Activated T-cell treated with anti-CD3 and anti-CD28 coated beads for 4 hours (primary cell): Measurements from ENCODE around the gene ADGRL1.
"Not testable (repeated sequence)": the region's sequence is repeated elsewhere in the genome, so short reads cannot be mapped to it uniquely, and the experiment has no call there.

Source experiments
- DNase-seq: peaks from one replicate; pipeline ENCODE4 v3.0.0-alpha.2; 2020

ADGRL1 gene

GRCh38 chr19:14205452-14206287 is at the start of gene ADGRL1:
ADGRL1 (minus strand) TSS chr19:14206169; CDS start chr19:14183602, 22,567 bp downstream.
- not testable (repeated sequence) for DNase-seq

DNA sequence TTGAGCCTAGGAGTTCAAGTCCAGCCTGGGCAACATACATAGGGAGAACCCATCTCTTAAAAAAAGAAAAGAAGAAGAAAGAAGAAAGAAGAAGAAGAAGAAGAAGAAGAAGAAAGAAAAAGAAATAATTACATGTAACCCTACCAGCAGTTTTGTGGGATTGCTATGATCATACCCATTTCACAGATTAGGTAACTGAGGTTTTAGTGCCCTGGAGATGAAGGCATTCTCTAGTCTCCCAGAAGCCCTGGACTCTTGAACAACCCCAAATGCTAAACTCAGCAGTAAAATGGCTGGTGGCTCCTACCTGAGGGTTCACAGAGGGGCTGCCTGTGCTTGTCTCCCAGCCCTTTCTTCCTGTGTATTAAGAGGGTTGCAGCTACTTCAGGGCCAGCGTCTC is 49.3 kb upstream of the ADGRL1 start:
- not testable (repeated sequence) for DNase-seq

DNA sequence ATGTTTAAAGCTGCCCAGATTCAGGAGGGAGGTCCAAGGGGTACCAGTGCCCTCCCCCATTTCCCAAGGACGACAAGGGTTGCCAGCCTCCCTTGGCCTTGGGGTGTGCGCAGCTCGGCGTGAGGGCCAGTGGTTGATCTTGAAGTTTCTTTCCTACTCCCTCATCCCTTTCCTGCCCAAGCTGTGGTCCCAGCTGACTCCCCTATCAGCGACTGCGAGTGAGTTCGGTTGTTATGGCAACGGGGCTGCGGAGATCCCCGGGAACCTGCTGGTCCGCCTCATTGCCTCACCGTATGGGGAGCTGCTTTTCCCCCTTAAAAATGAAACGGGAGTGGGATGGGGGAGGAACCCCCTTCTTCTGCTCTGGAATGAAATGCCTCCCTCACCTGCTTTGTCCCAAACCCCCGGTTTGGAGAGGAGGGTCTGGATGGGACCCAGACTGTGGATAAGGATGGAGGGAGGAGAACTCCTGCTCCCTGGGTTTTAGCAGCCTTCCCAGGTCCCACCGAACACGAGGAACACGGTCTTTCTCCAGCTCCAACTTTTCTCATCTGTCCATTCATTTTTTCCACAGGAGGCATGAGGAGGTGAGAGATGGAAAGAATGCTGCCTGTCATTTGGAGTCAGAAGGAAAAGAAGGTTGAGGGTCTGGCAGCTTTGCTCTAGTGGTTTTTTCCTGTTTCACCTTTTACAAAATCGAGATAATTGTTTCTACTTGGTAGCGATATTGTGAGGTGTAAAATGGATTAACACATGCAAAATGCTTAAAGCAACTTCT is 48.0 kb upstream of the ADGRL1 start:
- DNase-seq = not testable (repeated sequence)

GRCh38 chr19:14252136-14252535 is 46.2 kb upstream of the ADGRL1 start:
- not testable (repeated sequence) for DNase-seq

DNA sequence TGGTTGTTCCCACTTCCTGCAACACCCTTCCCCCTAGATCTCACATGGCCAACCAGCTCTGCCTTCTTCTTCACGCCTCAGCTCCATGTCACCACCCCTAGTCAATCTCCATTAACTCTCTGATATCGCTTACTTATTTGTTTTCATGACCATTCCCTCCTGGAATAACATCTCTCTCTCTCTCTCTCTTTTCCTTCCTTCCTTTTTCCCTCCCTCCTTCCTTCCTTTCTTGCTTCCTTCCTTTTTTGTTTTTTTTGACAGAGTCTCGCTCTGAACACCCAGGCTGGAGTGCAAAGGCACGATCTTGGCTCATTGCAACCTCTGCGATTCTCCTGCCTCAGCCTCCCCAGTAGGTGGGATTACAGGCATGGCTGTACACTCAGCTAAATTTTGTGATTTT is 44.9 kb upstream of the ADGRL1 start:
- no peak for DNase-seq

DNA sequence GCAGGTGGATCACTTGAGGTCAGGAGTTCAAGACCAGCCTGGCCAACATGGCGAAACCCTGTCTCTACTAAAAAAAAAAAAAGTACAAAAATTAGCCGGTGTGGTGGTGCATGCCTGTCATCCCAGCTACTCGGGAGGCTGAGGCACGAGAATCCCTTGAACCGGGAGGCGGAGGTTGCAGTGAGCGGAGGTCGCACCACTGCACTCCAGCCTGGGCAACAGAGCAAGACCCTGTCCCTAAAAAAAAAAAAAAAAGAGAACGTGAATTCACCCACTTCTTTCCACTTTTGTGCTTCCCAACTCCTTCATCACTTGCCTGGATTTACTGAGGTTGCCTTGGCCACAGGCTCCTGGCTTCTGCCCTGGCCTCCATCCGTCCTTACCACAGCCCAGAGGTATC is 44.3 kb upstream of the ADGRL1 start:
- DNase-seq = not testable (repeated sequence)

DNA sequence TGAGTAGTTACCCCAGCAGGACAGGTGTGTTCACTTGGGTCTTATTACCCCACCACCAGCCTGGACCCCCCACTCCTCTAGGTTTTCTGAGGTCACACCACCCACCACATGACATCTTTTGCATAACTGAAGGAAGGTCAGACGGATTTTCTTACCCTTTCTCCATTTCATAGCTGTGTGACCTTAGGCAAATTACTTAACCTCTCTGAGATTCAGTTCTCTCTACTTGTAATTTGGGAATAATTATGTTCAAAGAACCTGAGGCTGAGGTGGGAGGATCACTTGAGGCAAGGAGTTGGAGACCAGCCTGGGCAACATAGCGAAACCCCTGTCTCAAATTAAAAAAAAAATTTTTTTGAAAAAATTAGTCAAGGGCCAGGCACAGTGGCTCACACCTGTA is 43.9 kb upstream of the ADGRL1 start:
- DNase-seq = not testable (repeated sequence)

GRCh38 chr19:14249012-14249754 is 43.2 kb upstream of the ADGRL1 start:
- peak; percentile 3 for DNase-seq

GRCh38 chr19:14248578-14249011 is 42.6 kb upstream of the ADGRL1 start:
- DNase-seq = peak; percentile 41

DNA sequence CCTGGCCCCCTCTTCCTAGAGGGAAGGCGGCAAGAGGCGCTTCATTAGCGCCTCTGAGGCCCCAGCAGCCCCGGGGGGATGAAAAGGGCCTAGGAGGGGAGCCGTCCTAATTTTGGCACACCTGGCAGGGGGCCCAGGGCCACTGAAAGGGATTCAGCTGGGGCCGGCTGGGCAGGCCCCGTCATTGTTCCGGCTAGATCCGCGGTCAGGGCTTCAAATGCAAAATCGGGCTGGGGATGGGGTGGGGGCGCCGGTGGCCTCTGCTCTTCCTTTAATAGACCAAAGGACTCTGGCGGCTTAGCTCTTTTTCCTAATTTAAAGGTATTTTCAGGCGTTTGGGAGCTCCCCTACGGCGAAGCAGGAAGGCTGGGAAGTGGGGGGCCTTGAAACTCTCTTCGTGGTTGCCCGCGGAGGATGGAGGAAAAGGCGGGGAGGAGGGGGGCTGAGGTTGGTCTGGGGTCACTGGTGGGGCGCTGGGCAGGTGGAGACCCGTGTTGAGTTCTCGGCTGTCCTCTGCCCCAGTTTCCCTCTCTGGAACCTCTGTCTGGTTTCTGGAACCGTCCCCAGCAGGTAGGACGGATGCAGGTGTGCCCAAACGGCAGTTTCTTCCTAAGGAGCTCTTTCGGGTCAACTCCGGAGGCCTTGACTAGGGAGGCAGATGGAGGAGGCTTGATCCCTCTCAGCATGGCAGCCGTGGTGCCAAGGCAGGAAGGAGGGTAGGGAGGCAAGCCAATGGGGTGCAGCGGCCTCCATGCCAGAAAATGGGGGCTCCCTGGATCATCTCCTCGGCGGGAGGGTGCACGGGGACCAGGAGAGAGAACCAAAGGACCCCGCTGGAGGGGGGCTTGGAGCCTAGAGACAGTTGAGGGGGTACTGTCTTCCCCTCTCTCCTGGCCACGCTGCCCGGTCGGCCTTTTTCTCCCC is 41.8 kb upstream of the ADGRL1 start:
- DNase-seq = not testable (repeated sequence)

DNA sequence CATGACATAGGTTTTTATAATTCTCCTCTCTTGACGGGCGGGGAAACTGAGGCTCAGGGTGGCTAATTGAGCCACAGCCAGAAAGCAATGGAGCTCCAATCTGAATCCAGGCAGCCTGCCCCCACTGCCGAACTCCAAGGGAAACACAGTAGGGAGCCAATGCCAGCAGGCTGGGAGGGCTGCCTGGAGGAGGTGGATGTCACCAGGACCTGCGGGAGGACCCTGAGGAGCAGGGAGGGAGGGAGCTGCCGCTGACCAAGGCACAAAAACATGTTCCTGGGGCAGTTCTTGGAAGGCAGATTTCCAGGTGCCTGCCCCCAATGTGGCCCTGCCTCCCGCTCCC is 41.2 kb upstream of the ADGRL1 start:
- DNase-seq = not testable (repeated sequence)

- not testable (repeated sequence) for DNase-seq
These were observed 38.4 kb upstream of the ADGRL1 start for GRCh38 chr19:14244393-14244792.

- not testable (repeated sequence) for DNase-seq
These were observed 37.7 kb upstream of the ADGRL1 start for GRCh38 chr19:14243718-14244117.

GRCh38 chr19:14237014-14237941 is 31.3 kb upstream of the ADGRL1 start:
- no peak for DNase-seq

GRCh38 chr19:14232945-14233344 is 27.0 kb upstream of the ADGRL1 start:
- DNase-seq = not testable (repeated sequence)

GRCh38 chr19:14228446-14229071 is 22.6 kb upstream of the ADGRL1 start:
- DNase-seq = not testable (repeated sequence)

GRCh38 chr19:14226498-14226897 is 20.5 kb upstream of the ADGRL1 start:
- DNase-seq = not testable (repeated sequence)

GRCh38 chr19:14222886-14223285 is 16.9 kb upstream of the ADGRL1 start:
- no peak for DNase-seq

DNA sequence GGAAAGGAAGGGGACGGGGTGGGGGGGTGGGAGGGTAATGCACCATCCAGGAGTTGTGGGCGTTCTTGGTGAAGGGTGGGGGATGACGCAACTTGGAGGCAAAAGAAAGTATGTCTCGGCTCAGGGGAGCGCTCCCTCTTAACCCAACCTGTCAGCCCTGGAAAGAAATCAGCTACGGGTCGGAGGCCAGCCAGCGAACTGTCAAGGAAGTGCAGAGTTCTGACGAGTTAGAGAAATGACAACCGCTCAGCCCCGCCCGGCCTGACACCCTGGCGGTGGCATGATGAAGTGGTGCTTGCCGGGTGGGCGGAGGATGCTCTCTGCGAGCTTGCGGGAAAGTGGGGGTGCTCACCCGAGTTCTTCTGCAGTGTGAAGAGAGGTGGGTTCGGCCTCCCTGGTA is 15.4 kb upstream of the ADGRL1 start:
- peak; percentile 64 for DNase-seq

DNA sequence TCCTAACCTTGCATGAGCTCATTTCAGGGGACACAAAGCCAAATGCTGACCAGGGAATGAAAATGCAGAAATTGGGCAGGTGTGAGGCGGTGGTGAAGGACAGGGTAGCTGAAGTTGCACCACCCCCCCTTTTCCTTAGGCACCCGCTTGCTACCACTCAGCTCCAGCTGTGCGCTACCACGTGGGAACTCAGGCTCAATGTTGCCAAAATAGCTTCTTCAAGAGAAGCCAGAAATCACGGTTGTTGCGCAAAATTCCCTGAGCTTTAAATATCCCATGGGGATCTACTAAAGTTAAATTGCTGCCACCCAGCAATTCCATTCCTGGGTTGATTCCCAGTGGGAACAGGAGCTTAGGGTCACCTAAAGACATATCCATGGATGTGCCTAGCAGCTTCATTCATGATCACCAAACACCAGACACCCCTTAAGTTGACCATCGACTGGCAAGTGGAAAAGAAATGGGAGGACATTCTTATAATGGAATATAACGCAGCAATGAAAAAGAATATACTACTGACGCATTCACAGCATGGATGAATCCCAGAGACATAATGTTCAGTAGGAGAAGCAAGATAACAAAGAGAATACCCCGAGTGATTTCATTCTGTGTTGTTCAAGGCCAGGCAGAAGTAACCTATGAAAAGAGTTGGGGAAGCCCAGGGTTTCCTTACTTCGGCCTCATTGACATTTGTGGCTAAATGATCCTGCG is 12.8 kb upstream of the ADGRL1 start:
- DNase-seq = no peak
